Renal pelvis (tissue), 12 donors: Measurements from ENCODE around the gene ALDOC. TPM values are rescaled to one million over a fixed set of nuclear protein-coding genes. Genes with fewer than 3 reads are reported as not detected.
"Not testable (repeated sequence)": the region's sequence is repeated elsewhere in the genome, so short reads cannot be mapped to it uniquely, and the experiment has no call there.

ENCODE experiments used
- DNase-seq: peaks from one replicate; pipeline ENCODE4 v3.0.0-alpha.2; 2013
- long read RNA-seq, 16 experiments: transcript quantifications; one replicate each; lab custom pipeline, GENCODE V29; 2026
- polyA plus RNA-seq, 3 donors: library from polyadenylated mRNA; unstranded; fragments of 120-200 nt; gene quantifications; one replicate each; pipeline ENCODE4 v1.2.1, GENCODE V29; 2013; ENCODE audit not compliant: insufficient read length in 3 of 3

ALDOC gene
- 10 to 100 TPM; 29.6 to 31.2 (median 30.1) TPM for polyA plus RNA-seq
- long read RNA-seq, donor 1, transcript ALDOC-201 (9 exons, 1,982 nt), result major isoform, 9 of 29 reads
- long read RNA-seq, donor 1, partial matches to known transcripts, result 15 of 29 reads
- long read RNA-seq, donor 1, other reads (novel, unspliced or antisense), result 0 of 29 reads
- long read RNA-seq, donor 2, partial matches to known transcripts, result 6 of 10 reads
- long read RNA-seq, donor 2, other reads (novel, unspliced or antisense), result 0 of 10 reads
- long read RNA-seq, donor 3, partial matches to known transcripts, result 0 of 6 reads
- long read RNA-seq, donor 3, other reads (novel, unspliced or antisense), result 0 of 6 reads
- long read RNA-seq, donor 4, transcript ALDOC-201 (9 exons, 1,982 nt), result major isoform, 8 of 34 reads
- long read RNA-seq, donor 4, partial matches to known transcripts, result 26 of 34 reads
- long read RNA-seq, donor 4, other reads (novel, unspliced or antisense), result 0 of 34 reads
- long read RNA-seq, donor 5, partial matches to known transcripts, result 0 of 1 reads
- long read RNA-seq, donor 5, other reads (novel, unspliced or antisense), result 0 of 1 reads
- long read RNA-seq, donor 6, partial matches to known transcripts, result 18 of 21 reads
- long read RNA-seq, donor 6, other reads (novel, unspliced or antisense), result 0 of 21 reads
- long read RNA-seq, donor 7, transcript ALDOC-201 (9 exons, 1,982 nt), result major isoform, 9 of 29 reads
- long read RNA-seq, donor 7, partial matches to known transcripts, result 19 of 29 reads
- long read RNA-seq, donor 7, other reads (novel, unspliced or antisense), result 0 of 29 reads
- long read RNA-seq, donor 8, result 0 reads
- long read RNA-seq, donor 9, transcript ALDOC-201 (9 exons, 1,982 nt), result major isoform, 10 of 32 reads
- long read RNA-seq, donor 9, partial matches to known transcripts, result 19 of 32 reads
- long read RNA-seq, donor 9, other reads (novel, unspliced or antisense), result 0 of 32 reads
- long read RNA-seq, donor 10, transcript ALDOC-201 (9 exons, 1,982 nt), result major isoform, 7 of 28 reads
- long read RNA-seq, donor 10, partial matches to known transcripts, result 18 of 28 reads
- long read RNA-seq, donor 10, other reads (novel, unspliced or antisense), result 0 of 28 reads
- long read RNA-seq, donor 11, partial matches to known transcripts, result 5 of 10 reads
- long read RNA-seq, donor 11, other reads (novel, unspliced or antisense), result 0 of 10 reads
- long read RNA-seq, donor 12, partial matches to known transcripts, result 20 of 23 reads
- long read RNA-seq, donor 12, other reads (novel, unspliced or antisense), result 0 of 23 reads
- long read RNA-seq, donor 13, partial matches to known transcripts, result 0 of 4 reads
- long read RNA-seq, donor 13, other reads (novel, unspliced or antisense), result 0 of 4 reads
- long read RNA-seq, donor 14, result 0 reads
- long read RNA-seq, donor 15, result 0 reads
- long read RNA-seq, donor 16, partial matches to known transcripts, result 14 of 18 reads
- long read RNA-seq, donor 16, other reads (novel, unspliced or antisense), result 0 of 18 reads

DNA sequence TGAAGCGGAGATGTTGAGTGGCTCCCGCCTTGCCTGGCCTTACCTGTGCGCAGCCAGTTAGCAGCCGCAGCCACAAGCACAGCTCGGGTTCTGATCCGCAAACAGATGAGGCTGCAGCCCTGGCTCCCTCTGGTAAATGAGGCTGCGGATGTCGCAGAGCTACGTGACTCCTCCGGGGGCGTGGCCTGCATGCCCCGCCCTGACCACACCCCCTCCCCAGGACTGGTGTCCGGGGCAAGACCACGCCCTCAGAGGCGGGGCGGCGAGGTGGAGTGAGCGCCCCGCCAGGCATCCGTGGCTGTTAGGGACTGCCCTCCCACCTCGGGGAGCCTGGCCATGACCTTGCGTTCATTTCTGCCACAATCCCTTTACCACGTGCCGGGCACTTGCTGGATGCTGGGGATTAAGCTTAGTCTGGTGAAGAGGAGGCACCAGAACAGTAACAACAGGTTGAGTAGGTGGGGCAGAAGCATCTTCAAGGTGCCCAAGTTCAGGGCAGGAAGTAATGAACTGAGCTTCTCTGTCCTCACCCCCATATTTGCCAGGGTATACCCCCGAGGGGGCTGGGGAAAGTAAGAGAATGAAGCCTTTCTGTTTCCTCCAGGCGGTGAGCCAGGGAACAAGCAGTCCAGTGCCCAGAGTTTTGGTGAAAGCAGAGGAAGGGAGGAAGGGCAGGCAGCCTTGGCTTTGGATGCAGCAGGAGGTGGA is at the start of gene ALDOC:
Gene ALDOC, minus strand, starts transcription at position 138 of the 708 bp plus-strand sequence. CDS start 1,363 bp downstream, outside the sequence.
- peak; percentile 86 for DNase-seq

DNA sequence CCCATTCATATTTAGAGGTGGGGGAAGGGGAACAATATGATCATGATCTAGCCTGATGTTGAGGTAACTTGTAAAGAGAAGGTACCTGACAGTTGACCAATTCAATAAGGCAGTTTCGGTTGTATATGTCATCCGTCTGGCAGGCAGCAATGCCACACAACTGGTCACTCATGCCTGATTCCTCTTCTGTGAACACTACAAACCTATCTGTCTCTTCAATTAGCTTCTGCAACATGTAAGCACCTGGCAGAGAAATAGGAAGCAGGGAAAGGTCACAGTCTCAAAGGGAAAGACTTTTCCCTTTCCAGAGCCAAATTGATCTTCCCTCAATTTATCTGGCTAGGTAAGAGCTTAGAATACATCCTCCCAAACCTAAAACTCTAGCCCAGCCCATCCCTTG is 47.5 kb upstream of the ALDOC start:
- DNase-seq, result no peak

GRCh38 chr17:28623696-28624095 is 47.0 kb upstream of the ALDOC start:
- DNase-seq, result no peak

GRCh38 chr17:28622186-28622585 is 45.5 kb upstream of the ALDOC start:
- DNase-seq, result no peak

- no peak for DNase-seq
Observed at GRCh38 chr17:28620010-28620409, 43.3 kb upstream of the ALDOC start.

DNA sequence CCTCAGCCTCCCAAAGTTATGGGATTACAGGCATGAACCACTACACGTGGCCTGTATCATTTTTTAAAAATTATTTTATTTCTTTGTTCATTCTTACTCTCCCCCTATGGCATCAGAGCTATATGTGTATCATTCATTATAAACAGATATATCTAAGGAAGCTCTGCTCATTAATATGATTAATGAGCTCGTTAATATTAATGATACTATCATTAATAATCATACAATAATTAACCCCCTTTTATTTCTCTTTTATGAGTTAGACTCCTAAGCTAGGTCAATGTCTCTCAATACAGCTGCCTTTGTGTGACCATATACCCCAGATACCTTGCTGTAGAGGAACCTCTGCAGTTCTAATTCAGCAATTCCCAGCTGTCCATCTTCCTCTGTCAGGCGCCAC is 41.8 kb upstream of the ALDOC start:
- DNase-seq, result no peak

DNA sequence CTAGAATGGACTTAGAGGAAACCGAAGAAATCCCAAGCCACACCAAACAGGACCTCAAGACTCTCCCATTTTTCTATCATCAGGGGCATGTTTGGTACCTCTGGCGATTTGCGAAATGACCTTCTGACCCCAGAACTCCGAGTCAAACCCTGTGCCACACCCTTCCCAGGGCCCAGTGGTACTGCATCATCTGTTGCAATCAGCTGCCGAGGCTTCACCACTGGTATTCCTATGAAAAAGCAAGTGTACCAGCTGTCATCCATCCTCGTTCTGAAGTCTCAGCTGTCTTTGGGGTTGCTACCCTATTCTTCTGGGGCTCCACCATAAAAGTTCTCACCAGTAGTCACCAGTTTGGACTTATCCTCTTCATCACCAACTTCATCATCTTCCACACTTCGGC is 39.6 kb upstream of the ALDOC start:
- DNase-seq, result no peak

DNA sequence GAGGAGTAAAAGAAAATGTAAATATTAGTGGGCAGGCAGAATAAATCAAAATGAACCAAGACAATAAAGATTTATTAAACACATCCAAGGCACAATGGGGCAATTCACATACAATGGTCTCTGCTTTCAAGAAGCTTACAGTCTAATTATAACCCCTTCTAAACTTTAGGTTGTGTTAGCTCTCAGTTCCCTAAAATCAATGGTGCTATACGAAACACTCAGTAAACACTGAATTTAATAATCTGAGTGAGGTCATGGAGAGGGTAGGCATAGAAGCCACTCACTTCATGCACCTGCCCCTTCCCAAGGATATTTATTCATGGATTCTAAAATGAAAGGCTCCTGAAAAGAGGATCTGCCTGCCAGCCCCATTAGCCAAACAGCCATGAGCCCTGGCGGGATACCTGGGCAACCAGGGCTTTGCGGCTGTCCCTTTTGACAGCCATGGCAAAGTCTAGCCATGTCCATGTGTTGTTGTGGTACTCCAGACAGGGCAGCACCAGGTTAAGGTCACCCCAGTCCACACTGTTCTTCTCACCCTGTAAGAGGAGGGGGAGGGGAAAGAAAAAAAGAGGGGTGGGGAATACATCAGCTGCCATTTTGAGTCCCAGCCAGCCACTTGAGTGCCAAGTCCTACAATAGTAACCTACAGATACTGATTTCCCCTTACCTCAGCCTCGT is 38.7 kb upstream of the ALDOC start:
- DNase-seq, result no peak

GRCh38 chr17:28613931-28614381 is 37.3 kb upstream of the ALDOC start, which contains the start of gene RSKR:
Gene RSKR (minus strand): TSS chr17:28614185. CDS start chr17:28614161, 24 bp downstream.
- no peak for DNase-seq

- DNase-seq, result peak; percentile 37
Observed at GRCh38 chr17:28612936-28613872, 36.5 kb upstream of the ALDOC start.

GRCh38 chr17:28612531-28612930 is 35.8 kb upstream of the ALDOC start:
- DNase-seq, result no peak

DNA sequence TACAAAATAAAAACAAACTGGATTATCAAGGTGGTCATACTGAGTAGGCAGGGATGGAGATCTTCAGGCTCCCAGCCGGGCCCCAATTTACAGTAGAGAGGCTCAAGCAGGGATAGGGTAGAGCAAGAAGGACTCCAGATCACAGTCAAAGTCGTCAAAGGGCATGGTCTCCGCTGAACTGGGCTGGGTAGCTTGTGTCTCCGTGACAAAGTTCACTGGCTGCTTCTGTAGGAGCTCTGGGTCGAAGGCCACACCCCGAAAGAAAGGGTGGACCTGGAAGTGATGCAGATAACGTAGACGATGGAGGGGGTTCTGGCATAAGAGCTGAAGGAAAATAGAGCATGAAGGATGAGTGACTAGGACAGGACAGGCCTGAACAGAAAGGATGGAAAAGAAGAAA is 33.7 kb upstream of the ALDOC start:
- no peak for DNase-seq

GRCh38 chr17:28604031-28604430 is 27.3 kb upstream of the ALDOC start:
- DNase-seq, result not testable (repeated sequence)

DNA sequence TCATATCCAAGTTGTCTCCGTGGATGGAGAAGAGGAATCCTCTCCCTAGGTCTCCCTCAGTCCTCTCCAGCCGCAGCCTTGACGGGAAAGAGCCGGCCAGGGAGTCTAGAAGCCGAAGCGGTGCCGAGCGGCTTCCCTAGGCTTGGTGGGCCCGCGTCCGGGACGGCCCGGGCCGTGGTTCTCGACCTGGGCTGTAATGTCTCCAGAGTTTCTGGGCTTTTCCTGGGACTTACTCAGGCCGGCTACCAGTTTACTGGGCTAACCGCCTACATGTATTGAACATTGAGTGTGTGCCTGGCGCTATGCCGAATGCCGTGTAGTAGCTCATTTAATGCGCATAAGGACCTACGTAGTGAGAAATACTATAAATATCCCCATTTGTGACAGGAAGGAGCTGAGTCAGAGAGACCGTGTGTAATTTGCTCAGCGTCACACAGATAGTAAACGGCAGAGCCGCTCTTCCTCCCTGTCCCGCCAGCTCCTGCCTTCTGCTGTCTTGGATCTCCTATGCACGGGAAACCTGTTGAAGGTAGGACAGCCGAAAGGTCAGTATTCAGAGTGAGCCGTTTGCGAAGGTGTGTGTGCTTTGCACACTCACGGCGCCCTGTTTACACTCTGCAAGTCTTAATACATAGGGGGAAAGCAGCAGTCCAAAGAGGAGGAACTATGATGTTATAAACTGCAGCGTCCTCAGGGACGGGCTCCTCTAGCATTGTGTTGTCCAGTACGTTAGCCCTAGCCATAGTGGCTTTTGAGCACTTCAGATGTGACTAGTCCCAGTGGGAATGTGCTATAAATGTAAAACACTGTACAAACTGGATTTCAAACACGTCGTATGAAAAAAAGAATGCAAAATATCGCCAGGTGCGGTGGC is 22.9 kb upstream of the ALDOC start:
- DNase-seq, result peak; percentile 44

DNA sequence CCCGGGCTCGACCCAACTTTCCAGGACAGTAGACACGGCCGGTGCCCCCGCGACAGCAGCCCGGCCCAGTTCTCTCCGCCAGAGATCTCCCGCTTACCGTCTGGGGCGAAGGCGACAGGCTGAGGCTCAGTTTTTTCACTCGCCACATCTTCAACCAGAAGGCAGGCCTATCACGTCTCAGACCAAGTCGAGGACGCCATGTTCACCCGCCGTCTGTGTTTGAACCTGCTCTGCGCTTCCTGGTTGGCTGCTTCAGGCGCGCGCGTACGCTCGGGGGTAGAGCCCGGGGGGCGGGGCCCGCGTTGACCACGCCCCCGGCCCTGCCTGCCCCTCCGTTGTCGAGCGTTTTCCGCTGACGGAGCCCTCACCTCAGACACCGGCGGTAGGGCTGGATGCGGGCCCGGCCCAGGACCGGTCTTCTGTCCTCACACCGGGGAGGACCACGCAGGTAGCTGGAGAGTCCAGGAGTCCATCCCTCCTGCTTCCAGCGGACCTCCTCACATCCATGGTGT is 22.2 kb upstream of the ALDOC start, which contains the start of gene SPAG5:
Gene SPAG5, minus strand, starts transcription at position 227 of the 512 bp plus-strand sequence. Its CDS starts 79 bp downstream, at position 148.
- peak; percentile 92 for DNase-seq

DNA sequence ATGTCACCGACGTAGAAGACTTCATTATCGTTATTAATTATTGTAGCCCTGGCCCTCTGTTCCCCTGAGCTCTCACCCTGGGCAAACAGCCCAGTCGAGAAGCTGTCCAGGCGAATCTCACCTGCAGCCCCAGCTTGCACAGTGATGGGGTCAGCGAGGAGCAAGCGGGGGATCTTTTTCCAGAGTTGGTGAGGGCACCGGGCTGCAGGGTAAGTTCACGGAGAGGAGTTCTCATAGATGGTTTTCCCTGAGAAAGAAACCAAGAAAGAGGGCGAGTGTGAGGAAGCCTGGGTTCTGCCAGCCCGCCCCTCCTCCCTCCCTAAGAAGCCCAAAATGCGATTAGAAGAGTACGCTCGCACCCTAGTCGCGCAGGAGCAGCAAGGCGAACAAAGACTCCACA is 21.7 kb upstream of the ALDOC start:
- DNase-seq, result no peak
